NCI-H446 treated with DMSO at 0.1 percent for 48 hours (cell line): Measurements from ENCODE around the gene TAS2R40.
"Not testable (repeated sequence)": the region's sequence is repeated elsewhere in the genome, so short reads cannot be mapped to it uniquely, and the experiment has no call there.

Experiments used
- DNase-seq: peaks from one replicate; lab custom pipeline; 2025; lab: John Stamatoyannopoulos, UW

The TAS2R40 gene

DNA sequence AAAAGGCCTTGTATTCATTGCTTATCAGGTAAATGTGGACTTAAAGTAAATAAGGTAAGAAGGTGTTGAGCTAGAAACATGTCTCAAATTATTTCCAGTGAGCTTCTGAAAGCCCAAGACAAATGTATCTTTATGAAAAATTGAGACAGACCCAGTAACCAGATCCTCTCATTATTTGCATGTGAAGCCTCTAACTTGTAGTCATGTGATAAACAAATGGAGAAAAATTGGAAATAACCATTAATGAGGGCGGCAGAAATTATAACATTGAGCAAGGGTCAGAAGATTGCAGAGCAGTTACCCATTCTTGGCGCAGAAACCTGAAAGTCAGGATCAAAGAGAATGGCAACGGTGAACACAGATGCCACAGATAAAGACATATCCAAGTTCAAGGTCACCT, at the start of gene TAS2R40:
Gene TAS2R40 (plus strand): TSS at position 301 of the 400 bp plus-strand sequence. CDS start 42 bp downstream, at position 343.
- DNase-seq, result no peak

DNA sequence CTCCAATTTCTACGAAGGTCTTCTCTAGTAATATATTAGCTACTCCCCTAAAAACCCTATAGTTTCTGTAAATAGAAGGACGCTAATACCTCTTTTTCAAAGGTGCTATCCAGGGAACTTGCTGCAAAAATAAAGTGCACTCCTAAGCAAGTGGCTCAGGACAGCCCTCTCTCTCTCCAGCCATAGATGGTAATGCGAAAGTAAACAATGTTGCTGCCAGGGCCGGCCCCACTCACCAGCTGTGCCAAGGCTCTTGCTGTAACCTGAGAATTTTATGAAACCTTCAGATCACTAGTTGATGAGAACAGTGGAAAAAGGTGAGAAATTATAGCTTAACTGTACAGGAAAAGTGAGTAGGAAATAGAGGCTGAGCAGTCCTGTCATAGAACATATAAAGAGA, 49.5 kb upstream of the TAS2R40 start:
- no peak for DNase-seq

GRCh38 chr7:143176128-143176527, 45.7 kb upstream of the TAS2R40 start:
- DNase-seq, result no peak

- DNase-seq, result no peak
Measured at GRCh38 chr7:143177374-143178119, 44.3 kb upstream of the TAS2R40 start.

GRCh38 chr7:143180771-143181170, 41.1 kb upstream of the TAS2R40 start:
- not testable (repeated sequence) for DNase-seq

- no peak for DNase-seq
Measured at GRCh38 chr7:143181349-143181748, 40.5 kb upstream of the TAS2R40 start.

- DNase-seq, result no peak
Measured at GRCh38 chr7:143183024-143183423, 38.8 kb upstream of the TAS2R40 start, which contains the start of gene TAS2R39. Gene TAS2R39 (plus strand): TSS chr7:143183419. CDS start chr7:143183419, 0 bp downstream.

DNA sequence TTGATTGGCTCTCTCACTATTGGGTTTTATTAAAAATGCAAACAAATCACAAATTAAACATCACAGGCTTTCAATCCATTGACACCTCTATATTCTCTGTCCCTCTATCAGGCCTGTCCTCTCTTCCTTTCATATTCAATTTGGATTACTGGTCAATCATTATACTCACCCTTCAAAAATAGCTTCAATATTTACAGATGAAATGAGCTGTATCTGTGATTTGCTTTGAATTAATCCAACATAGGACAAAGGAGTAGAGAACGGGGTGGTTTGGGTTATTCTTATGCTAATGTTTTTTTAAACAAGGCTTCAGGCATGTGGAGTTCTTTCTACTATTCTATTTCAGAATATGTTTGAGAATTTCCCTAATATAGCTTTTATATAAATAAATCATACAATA, 36.3 kb upstream of the TAS2R40 start:
- DNase-seq, result no peak

- DNase-seq, result no peak
Measured at GRCh38 chr7:143188994-143189393, 32.8 kb upstream of the TAS2R40 start.

DNA sequence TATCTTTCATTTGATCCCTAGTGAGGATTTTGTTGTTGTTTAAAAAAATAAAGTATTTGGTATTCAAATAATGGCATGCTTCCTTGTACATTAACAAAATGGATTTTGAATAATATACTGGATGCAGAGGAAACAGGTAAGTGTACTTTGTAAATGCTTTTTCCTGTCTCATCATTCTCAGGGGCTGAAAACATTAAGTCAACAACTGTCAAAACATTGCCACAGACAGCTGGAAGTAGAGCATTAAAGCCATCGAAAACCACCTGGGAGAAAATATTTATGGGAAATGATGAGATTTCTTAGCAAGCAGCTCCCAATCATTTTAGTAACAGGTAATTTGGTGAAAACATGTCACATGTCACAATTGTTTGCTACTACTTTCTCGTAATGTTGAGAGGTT, 28.0 kb upstream of the TAS2R40 start:
- no peak for DNase-seq

GRCh38 chr7:143199040-143199439, 22.8 kb upstream of the TAS2R40 start:
- no peak for DNase-seq

DNA sequence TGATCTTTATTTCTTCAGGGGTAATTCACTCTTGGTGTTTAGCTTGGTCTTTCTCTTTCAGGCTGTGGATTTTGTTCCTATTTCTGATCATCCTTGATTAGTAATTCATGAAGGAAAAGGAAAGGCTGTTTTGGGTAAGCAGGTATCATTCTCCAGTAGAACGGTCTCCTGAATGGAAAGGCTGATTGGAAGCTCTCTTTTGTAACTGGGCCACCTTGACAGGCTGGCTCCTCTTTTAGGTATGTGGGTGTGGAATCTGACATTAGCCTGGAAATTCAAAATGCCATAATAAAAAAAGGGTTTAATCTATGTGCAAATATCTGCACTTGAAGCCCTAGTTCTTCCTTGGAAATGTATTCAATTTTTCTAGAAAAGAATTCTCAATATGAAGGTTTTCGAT, 19.7 kb upstream of the TAS2R40 start:
- DNase-seq, result no peak

GRCh38 chr7:143203386-143203785, 18.5 kb upstream of the TAS2R40 start:
- no peak for DNase-seq

DNA sequence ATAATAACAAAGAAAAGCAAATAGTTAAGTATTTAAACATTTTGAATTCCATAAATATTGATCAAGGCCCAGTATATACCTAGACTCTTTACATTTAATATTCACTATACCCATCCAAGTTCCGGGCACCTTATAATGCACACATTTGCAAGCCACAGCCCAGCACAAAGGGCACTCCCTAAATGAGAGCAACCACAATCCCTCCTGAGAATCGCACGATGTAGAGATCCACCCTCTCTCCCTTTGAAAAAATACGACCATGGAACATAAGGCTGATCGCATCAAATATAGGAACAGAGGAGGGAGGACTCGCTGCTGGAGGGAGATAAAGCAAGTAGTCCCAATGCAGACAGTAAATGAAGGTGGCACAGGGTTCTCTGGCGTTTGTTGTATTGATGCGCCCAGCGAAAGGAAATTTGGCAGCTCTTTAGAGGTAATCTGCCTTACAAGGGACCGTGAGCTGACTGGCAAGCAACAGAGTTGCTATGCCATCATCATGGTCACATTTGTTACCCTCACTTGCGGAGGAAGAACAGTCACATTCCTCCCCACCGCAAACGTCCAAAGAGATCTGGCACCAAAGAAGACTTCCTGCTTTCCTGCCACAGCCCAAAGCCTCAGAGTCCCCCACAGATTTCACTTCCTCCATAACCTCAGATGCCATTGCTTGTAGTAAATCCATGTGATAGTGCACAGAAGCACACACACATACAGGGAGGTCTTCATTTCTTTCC, 16.1 kb upstream of the TAS2R40 start:
- no peak for DNase-seq

- no peak for DNase-seq
Measured at GRCh38 chr7:143210541-143210940, 11.3 kb upstream of the TAS2R40 start.

DNA sequence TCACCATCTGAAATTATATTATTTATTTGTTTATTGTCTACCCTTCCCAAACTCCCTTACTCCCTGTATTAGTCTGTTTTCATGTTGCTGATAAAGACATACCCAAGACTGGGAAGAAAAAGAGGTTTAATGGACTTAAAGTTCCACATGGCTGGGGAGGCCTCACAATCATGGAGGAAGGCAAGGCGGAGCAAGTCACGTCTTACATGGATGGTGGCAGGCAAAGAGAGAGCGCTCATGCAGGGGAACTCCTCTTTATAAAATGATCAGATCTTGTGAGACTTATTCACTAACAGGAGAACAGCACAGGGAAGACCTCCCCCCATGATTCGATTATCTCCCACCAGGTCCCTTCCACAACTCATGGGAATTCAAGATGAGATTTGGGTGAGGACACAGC, 8.4 kb upstream of the TAS2R40 start:
- DNase-seq, result not testable (repeated sequence)

GRCh38 chr7:143214789-143215679, 6.8 kb upstream of the TAS2R40 start:
- DNase-seq, result peak; percentile 55

- no peak for DNase-seq
Measured at GRCh38 chr7:143216151-143216550, 5.7 kb upstream of the TAS2R40 start.

GRCh38 chr7:143216686-143217085, 5.2 kb upstream of the TAS2R40 start:
- no peak for DNase-seq

DNA sequence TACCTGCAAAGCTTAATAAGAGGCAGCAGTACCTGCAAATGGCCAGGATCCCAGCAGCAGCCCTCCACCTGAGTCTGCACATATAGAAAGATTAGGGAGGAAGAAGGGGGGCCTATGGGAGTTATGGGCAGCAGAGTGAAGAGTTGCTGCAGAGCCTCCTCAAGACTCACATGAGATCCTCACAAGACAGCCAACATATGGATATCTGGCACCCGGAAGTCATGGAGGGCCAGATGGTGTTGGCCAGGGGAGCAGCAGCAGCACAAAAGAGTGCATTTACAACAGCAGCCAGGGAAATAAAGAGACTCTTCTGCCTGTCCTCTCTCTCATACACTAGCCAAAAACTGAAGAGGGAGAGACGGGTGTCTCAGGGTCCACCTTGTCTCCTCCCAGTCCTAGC, 4.0 kb upstream of the TAS2R40 start:
- peak; percentile 58 for DNase-seq

DNA sequence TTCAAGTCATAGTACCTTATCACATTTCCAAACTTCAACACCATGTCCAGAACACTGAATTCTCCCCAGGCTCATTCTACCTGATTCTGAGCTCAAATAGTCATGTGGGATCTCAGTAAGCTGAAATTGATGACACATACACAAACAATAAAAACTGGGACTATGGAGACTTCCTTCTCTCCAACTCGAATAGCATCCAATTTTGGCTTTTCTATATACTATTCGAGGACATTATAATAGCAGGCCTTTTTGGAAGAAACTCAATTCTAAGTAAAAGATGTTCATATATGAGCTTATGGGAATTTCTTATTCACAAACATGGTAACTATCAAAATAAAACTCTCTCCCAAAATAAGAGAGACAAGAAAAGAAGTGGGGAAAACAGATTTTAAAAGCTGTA, 551 bp upstream of the TAS2R40 start:
- DNase-seq, result no peak

- no peak for DNase-seq
Measured at GRCh38 chr7:143222782-143223181, 945 bp downstream of the TAS2R40 start.
